GM23248 (cell line): ENCODE results near the gene PRSS3. TPM values are rescaled to one million over a fixed set of nuclear protein-coding genes. Genes with fewer than 3 reads are reported as not detected.
"Not testable (repeated sequence)": the region's sequence is repeated elsewhere in the genome, so short reads cannot be mapped to it uniquely, and the experiment has no call there.

ENCODE experiments used
- DNase-seq: peaks from one replicate; pipeline ENCODE4 v3.0.0-alpha.2; 2015
- H2AFZ ChIP-seq: fragments of 200-600 bp; sonication (generic); 2 replicates; pipeline ENCODE4 v1.6.1; 2016; ENCODE audit warnings: antibody characterized with exemption
- H3F3A ChIP-seq: fragments of 200-600 bp; sonication (generic); 2 replicates; pipeline ENCODE4 v1.6.1; 2016; ENCODE audit warnings: mild to moderate bottlenecking, antibody characterized with exemption, mixed run types; ENCODE audit not compliant: insufficient read depth
- H3K27ac ChIP-seq: fragments of 200-600 bp; sonication (generic); 2 replicates; pipeline ENCODE4 v1.5.1; 2016; ENCODE audit warnings: mild to moderate bottlenecking
- H3K27me3 ChIP-seq: fragments of 200-600 bp; sonication (generic); replicated peaks from 2 replicates; pipeline ENCODE4 v1.6.1; 2016; ENCODE audit warnings: mild to moderate bottlenecking; ENCODE audit not compliant: insufficient read depth
- H3K36me3 ChIP-seq: fragments of 200-600 bp; sonication (generic); 2 replicates; pipeline ENCODE4 v1.6.1; 2016; ENCODE audit warnings: low read depth, mild to moderate bottlenecking
- H3K4me1 ChIP-seq: fragments of 200-600 bp; sonication (generic); 2 replicates; pipeline ENCODE4 v1.6.1; 2016; ENCODE audit warnings: mild to moderate bottlenecking; ENCODE audit not compliant: insufficient read depth
- H3K4me2 ChIP-seq: fragments of 200-600 bp; sonication (generic); one replicate; pipeline ENCODE4 v1.6.1; 2016; ENCODE audit warnings: mild to moderate bottlenecking; ENCODE audit not compliant: unreplicated experiment
- H3K4me3 ChIP-seq: fragments of 200-600 bp; sonication (generic); 2 replicates; pipeline ENCODE4 v1.5.1; 2016; ENCODE audit warnings: mild to moderate bottlenecking
- H3K79me2 ChIP-seq: fragments of 200-600 bp; sonication (generic); 2 replicates; pipeline ENCODE4 v1.6.1; 2016; ENCODE audit warnings: mild to moderate bottlenecking; ENCODE audit not compliant: insufficient read depth
- H3K9ac ChIP-seq: fragments of 200-600 bp; sonication (generic); 2 replicates; pipeline ENCODE4 v1.6.1; 2016; ENCODE audit warnings: mild to moderate bottlenecking
- H3K9me2 ChIP-seq: fragments of 200-600 bp; sonication (generic); 2 replicates; pipeline ENCODE4 v1.6.1; 2016; ENCODE audit warnings: mixed run types, mild to moderate bottlenecking, moderate library complexity; ENCODE audit not compliant: insufficient read depth
- H3K9me3 ChIP-seq: fragments of 200-600 bp; sonication (generic); one replicate; pipeline ENCODE4 v1.6.1; 2017; ENCODE audit warnings: low read depth
- H4K20me1 ChIP-seq: fragments of 200-600 bp; sonication (generic); 2 replicates; pipeline ENCODE4 v1.6.0; 2016; ENCODE audit not compliant: insufficient read depth
- EZH2 ChIP-seq: fragments of 200-600 bp; sonication (generic); IDR thresholded peaks from 2 replicates; pipeline ENCODE4 v1.6.1; 2018; ENCODE audit warnings: antibody characterized with exemption, mild to moderate bottlenecking; ENCODE audit not compliant: insufficient read depth, poor library complexity, severe bottlenecking
- EZH2phosphoT487 ChIP-seq: fragments of 200-600 bp; sonication (generic); IDR thresholded peaks from 2 replicates; pipeline ENCODE4 v1.6.1; 2018; ENCODE audit warnings: antibody characterized with exemption, moderate library complexity, mild to moderate bottlenecking, low read depth; ENCODE audit not compliant: insufficient read depth
- WGBS, 2 experiments: methylation state at CpG; one replicate each; pipeline ENCODE4 v1.1.6; 2015 to 2017; ENCODE audit warnings: low lambda C conversion rate in 2 of 2, low coverage in 1 of 2; ENCODE audit errors: missing lambda C conversion rate in 2 of 2; 5-methylcytosine and 5-hydroxymethylcytosine counted together
- in situ Hi-C: fragments of 300-500 bp; cut with MboI; formaldehyde crosslinking; loops from 2 replicates; pipeline ENCODE4 v1.15.0; 2020
- polyA plus RNA-seq: library from polyadenylated mRNA; unstranded; fragments of >200 nt; fragmentation: Nextera tagmentation; extraction: Ambion mirVana; gene quantifications from 2 replicates; pipeline ENCODE4 v1.2.1, GENCODE V29; 2016
- total RNA-seq: library from RNA; depleted of rRNA; stranded (reverse); fragments of >200 nt; shearing (Covaris generic); gene quantifications from 2 replicates; pipeline ENCODE4 v1.2.3, GENCODE V29; 2014

PRSS3 gene
- total and polyA plus RNA-seq, 2 experiments from 2014 or later, result 15.1 to 48.2 TPM

GRCh38 chr9:33782395-33783152, 12.8 kb upstream of the PRSS3 start:
- peaks cover 16% of the 10 kb centered on the region for H3F3A ChIP-seq
- in situ Hi-C loops, result no loop called here
- H3K36me3 ChIP-seq, result no peaks in the 10 kb centered on the region
- 42 to 47% methylated on average over 4 of the region's 4 CpGs for WGBS, 2 experiments
- no peaks in the 10 kb centered on the region for H4K20me1 ChIP-seq
- H3K27ac ChIP-seq, result no peak overlapping the region
- no peaks in the 10 kb centered on the region for H3K9me3 ChIP-seq
- peak overlapping the region; percentile 21 for H3K4me2 ChIP-seq
- no peaks in the 10 kb centered on the region for H3K27me3 ChIP-seq
- H3K4me3 ChIP-seq, result no peak overlapping the region
- H3K9me2 ChIP-seq, result no peaks in the 10 kb centered on the region
- DNase-seq, result peak; percentile 39
- H3K9ac ChIP-seq, result no peak overlapping the region
- peaks cover 31% of the 10 kb centered on the region for H3K4me1 ChIP-seq
- no peak overlapping the region for H2AFZ ChIP-seq
- TF ChIP-seq EZH2, result no peak
- TF ChIP-seq EZH2phosphoT487, result no peak
- H3K79me2 ChIP-seq, result peaks cover 10% of the 10 kb centered on the region; the same call in 1 of the 2 replicates

- Histone ChIP-seq H3K4me2 (no peak overlapping the region), H3K36me3 (no peaks in the 10 kb centered on the region), H3K9me2 (no peaks in the 10 kb centered on the region), H3F3A (peaks cover 11% of the 10 kb centered on the region; the same call in 1 of the 2 replicates), H3K27ac (no peak overlapping the region), H3K4me1 (peaks cover 16% of the 10 kb centered on the region), H3K27me3 (no peaks in the 10 kb centered on the region), H3K9ac (no peak overlapping the region), H3K9me3 (no peaks in the 10 kb centered on the region), H3K4me3 (no peak overlapping the region), H2AFZ (no peak overlapping the region), H3K79me2 (peaks cover 15% of the 10 kb centered on the region; the same call in 1 of the 2 replicates), H4K20me1 (no peaks in the 10 kb centered on the region)
- DNase-seq, result peak; percentile 52
- in situ Hi-C loops, result no loop called here
- WGBS, 2 experiments, result 70 to 81% methylated on average over 5 of the region's 5 CpGs
- TF ChIP-seq EZH2phosphoT487 (no peak), EZH2 (no peak)
Measured at GRCh38 chr9:33785914-33786313, 9.4 kb upstream of the PRSS3 start.

GRCh38 chr9:33786681-33787080, 8.7 kb upstream of the PRSS3 start:
- in situ Hi-C loops, result no loop called here
- Histone ChIP-seq H3F3A (peaks cover 11% of the 10 kb centered on the region; the same call in 1 of the 2 replicates), H3K9me3 (no peaks in the 10 kb centered on the region), H3K9ac (no peak overlapping the region), H3K27me3 (no peaks in the 10 kb centered on the region), H3K27ac (no peak overlapping the region), H3K79me2 (peaks cover 15% of the 10 kb centered on the region; the same call in 1 of the 2 replicates), H3K4me2 (no peak overlapping the region), H3K9me2 (no peaks in the 10 kb centered on the region), H4K20me1 (no peaks in the 10 kb centered on the region), H2AFZ (no peak overlapping the region), H3K4me1 (peaks cover 18% of the 10 kb centered on the region), H3K36me3 (no peaks in the 10 kb centered on the region), H3K4me3 (no peak overlapping the region)
- no peak for DNase-seq
- no peak for TF ChIP-seq EZH2
- WGBS, 2 experiments, result 100% methylated on average over 2 of the region's 2 CpGs

GRCh38 chr9:33787839-33788238, 7.5 kb upstream of the PRSS3 start:
- 0% methylated on average over 1 of the region's 1 CpG for WGBS, 2 experiments
- no peaks in the 10 kb centered on the region for H3K9me3 ChIP-seq

GRCh38 chr9:33789429-33789828, 5.9 kb upstream of the PRSS3 start:
- H3K9me2 ChIP-seq, H3K27me3 ChIP-seq, H3K9me3 ChIP-seq, H2AFZ ChIP-seq, H3K9ac ChIP-seq, H3K36me3 ChIP-seq, in situ Hi-C loops, H3K4me2 ChIP-seq, H3K27ac ChIP-seq, H3K4me3 ChIP-seq, DNase-seq, H4K20me1 ChIP-seq, H3K4me1 ChIP-seq, H3F3A ChIP-seq, H3K79me2 ChIP-seq: not testable (repeated sequence)
- 75 to 81% methylated on average over 2 of the region's 2 CpGs for WGBS, 2 experiments

More at GRCh38 chr9:33787839-33788238, 7.5 kb upstream of the PRSS3 start:
- DNase-seq, result no peak
- no peaks in the 10 kb centered on the region for H3K36me3 ChIP-seq
- no peak overlapping the region for H3K4me3 ChIP-seq
- H3K27ac ChIP-seq, result no peak overlapping the region
- H4K20me1 ChIP-seq, result no peaks in the 10 kb centered on the region
- no peaks in the 10 kb centered on the region for H3K9me2 ChIP-seq
- H3K79me2 ChIP-seq, result peaks cover 15% of the 10 kb centered on the region; the same call in 1 of the 2 replicates
- H3K4me2 ChIP-seq, result no peak overlapping the region
- no peak overlapping the region for H3K9ac ChIP-seq
- H3F3A ChIP-seq, result peaks cover 4% of the 10 kb centered on the region; the same call in 1 of the 2 replicates
- TF ChIP-seq EZH2 (no peak), EZH2phosphoT487 (no peak)
- H2AFZ ChIP-seq, result no peak overlapping the region
- H3K27me3 ChIP-seq, result no peaks in the 10 kb centered on the region
- peaks cover 6% of the 10 kb centered on the region for H3K4me1 ChIP-seq
- in situ Hi-C loops, result no loop called here
